ENCODE measurements around the gene TTLL7.

GRCh38 chr1:83967336-83967735 is 31.6 kb downstream of the TTLL7 start:
- no peak for TF ChIP-seq CTCF (IDR thresholded peaks at IDR 0.05)
- TF ChIP-seq EZH2 (IDR thresholded peaks at IDR 0.05): no peak
